Measurements from ENCODE around the gene CNIH3.

The CNIH3 gene

GRCh38 chr1:224616756-224617409 lies 766 bp downstream of the CNIH3 start:
- DNase-seq: no peak

- no peak for DNase-seq
Measured at GRCh38 chr1:224617410-224618355, 1.6 kb downstream of the CNIH3 start.

GRCh38 chr1:224619209-224619608 lies 3.1 kb downstream of the CNIH3 start:
- no peak for DNase-seq

- DNase-seq: no peak
Measured at GRCh38 chr1:224620105-224620504, 4.0 kb downstream of the CNIH3 start.

GRCh38 chr1:224621813-224622682 lies 5.9 kb downstream of the CNIH3 start:
- DNase-seq: no peak

GRCh38 chr1:224622831-224623230 lies 6.7 kb downstream of the CNIH3 start:
- DNase-seq: no peak

GRCh38 chr1:224623310-224623714 lies 7.2 kb downstream of the CNIH3 start:
- no peak for DNase-seq

GRCh38 chr1:224623743-224624333 lies 7.7 kb downstream of the CNIH3 start:
- DNase-seq: peak; percentile 62

GRCh38 chr1:224624432-224624831 lies 8.3 kb downstream of the CNIH3 start:
- DNase-seq: no peak

GRCh38 chr1:224626042-224626441 lies 9.9 kb downstream of the CNIH3 start:
- DNase-seq: no peak

GRCh38 chr1:224629965-224630364 lies 13.8 kb downstream of the CNIH3 start:
- DNase-seq: peak; percentile 38

- no peak for DNase-seq
Measured at GRCh38 chr1:224631462-224632115, 15.5 kb downstream of the CNIH3 start.

GRCh38 chr1:224632381-224632871 lies 16.3 kb downstream of the CNIH3 start:
- no peak for DNase-seq

GRCh38 chr1:224632921-224633321 lies 16.8 kb downstream of the CNIH3 start:
- no peak for DNase-seq

- DNase-seq: no peak
Measured at GRCh38 chr1:224635356-224635755, 19.2 kb downstream of the CNIH3 start.

- peak; percentile 72 for DNase-seq
Measured at GRCh38 chr1:224637515-224637914, 21.4 kb downstream of the CNIH3 start.

GRCh38 chr1:224637936-224638335 lies 21.8 kb downstream of the CNIH3 start:
- peak; percentile 19 for DNase-seq

- no peak for DNase-seq
Measured at GRCh38 chr1:224639426-224639975, 23.4 kb downstream of the CNIH3 start.

- no peak for DNase-seq
Measured at GRCh38 chr1:224640018-224640417, 23.9 kb downstream of the CNIH3 start.

GRCh38 chr1:224640587-224640986 lies 24.5 kb downstream of the CNIH3 start:
- DNase-seq: no peak

- DNase-seq: peak; percentile 53
Measured at GRCh38 chr1:224641030-224641429, 24.9 kb downstream of the CNIH3 start.

GRCh38 chr1:224643653-224644052 lies 27.5 kb downstream of the CNIH3 start:
- no peak for DNase-seq

Data from RPMI8226 (cell line).